ENCODE results near the gene HAND1.

Gene HAND1

DNA sequence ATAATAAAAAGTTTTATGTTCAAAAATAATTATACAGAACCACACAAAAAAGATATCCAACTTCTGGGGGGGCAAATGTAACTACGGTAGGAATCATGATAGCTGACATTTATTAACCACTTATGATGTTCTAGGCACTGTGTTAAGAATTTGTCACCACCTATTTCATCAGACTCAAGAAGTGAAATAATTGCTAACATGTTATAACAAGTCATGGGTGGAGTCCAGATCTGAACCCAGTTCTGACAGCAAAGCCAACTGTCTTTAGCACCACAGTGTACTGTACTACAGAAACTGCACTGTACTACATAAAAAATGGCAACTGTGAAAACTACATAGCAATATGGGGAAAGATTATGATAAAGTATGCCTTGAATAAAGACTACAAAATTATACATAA is 35.2 kb downstream of the HAND1 start:
- TF ChIP-seq, protein P1, sequence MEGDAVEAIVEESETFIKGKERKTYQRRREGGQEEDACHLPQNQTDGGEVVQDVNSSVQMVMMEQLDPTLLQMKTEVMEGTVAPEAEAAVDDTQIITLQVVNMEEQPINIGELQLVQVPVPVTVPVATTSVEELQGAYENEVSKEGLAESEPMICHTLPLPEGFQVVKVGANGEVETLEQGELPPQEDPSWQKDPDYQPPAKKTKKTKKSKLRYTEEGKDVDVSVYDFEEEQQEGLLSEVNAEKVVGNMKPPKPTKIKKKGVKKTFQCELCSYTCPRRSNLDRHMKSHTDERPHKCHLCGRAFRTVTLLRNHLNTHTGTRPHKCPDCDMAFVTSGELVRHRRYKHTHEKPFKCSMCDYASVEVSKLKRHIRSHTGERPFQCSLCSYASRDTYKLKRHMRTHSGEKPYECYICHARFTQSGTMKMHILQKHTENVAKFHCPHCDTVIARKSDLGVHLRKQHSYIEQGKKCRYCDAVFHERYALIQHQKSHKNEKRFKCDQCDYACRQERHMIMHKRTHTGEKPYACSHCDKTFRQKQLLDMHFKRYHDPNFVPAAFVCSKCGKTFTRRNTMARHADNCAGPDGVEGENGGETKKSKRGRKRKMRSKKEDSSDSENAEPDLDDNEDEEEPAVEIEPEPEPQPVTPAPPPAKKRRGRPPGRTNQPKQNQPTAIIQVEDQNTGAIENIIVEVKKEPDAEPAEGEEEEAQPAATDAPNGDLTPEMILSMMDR (IDR thresholded peaks at IDR 0.05): no peak
- no peaks in the 10 kb centered on the region for H3K9me3 ChIP-seq
- no peak overlapping the region for H3K4me3 ChIP-seq (ENCODE audit: low read depth in 1 of 2, low read length in 1 of 2)
- no peaks in the 10 kb centered on the region for H3K27me3 ChIP-seq
- H3K27ac ChIP-seq: no peak overlapping the region
- peaks cover 51% of the 10 kb centered on the region for H3K36me3 ChIP-seq
- peaks cover 25 to 28% of the 10 kb centered on the region in 2 experiments for H3K4me1 ChIP-seq (ENCODE audit: control insufficient read depth in 1 of 2, insufficient read depth in 1 of 2, low read depth in 1 of 2, low read length in 1 of 2)

GRCh38 chr5:154440540-154440939 is 37.5 kb downstream of the HAND1 start:
- H3K27me3 ChIP-seq: no peaks in the 10 kb centered on the region

DNA sequence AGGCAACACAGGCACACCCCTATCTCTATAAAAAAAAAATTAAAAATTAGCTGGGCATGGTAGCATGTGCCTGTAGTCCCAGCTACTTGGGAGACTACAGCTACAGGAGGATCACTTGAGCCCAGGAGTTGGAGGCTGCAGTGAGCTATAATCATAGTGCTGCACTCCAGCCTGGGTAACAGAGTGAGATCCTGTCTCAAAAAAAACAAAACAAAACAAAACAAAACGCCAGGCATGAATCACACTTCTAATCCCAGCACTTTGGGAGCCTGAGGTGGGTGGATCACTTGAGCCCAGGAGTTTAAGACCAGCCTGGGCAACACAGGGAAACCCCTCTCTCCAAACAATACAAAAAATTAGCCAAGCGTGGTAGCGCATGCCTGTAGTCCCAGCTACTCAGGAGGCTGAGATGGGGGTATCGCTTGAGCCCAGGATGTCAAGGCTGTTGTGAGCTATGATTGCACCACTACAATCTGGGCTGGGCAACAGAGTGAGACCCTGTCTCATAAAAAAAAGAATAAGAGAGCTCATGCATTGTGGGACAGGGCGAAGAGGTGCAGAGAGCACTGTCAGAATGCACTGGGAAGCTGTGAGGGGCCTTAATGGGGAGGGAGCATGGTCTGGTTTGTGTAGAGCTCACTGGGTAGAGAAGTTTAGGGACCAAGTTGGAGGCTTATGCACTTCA is 40.6 kb downstream of the HAND1 start:
- no peaks in the 10 kb centered on the region for H3K9me3 ChIP-seq
- TF ChIP-seq, protein P1 (IDR thresholded peaks at IDR 0.05): no peak
- no peak overlapping the region for H3K27ac ChIP-seq
- H3K4me3 ChIP-seq (ENCODE audit: low read depth in 1 of 2, low read length in 1 of 2): no peak overlapping the region
- no peaks in the 10 kb centered on the region for H3K4me1 ChIP-seq (ENCODE audit: control insufficient read depth in 1 of 2, insufficient read depth in 1 of 2, low read depth in 1 of 2, low read length in 1 of 2)
- H3K27me3 ChIP-seq: no peaks in the 10 kb centered on the region
- H3K36me3 ChIP-seq: peaks cover 84% of the 10 kb centered on the region

More at GRCh38 chr5:154440540-154440939, 37.5 kb downstream of the HAND1 start:
- H3K4me1 ChIP-seq (ENCODE audit: control insufficient read depth in 1 of 2, insufficient read depth in 1 of 2, low read depth in 1 of 2, low read length in 1 of 2): peaks cover 13 to 17% of the 10 kb centered on the region in 2 experiments
- H3K4me3 ChIP-seq (ENCODE audit: low read depth in 1 of 2, low read length in 1 of 2): no peak overlapping the region
- H3K27ac ChIP-seq: no peak overlapping the region
- H3K9me3 ChIP-seq: no peaks in the 10 kb centered on the region
- TF ChIP-seq, protein P1 (IDR thresholded peaks at IDR 0.05): no peak
- H3K36me3 ChIP-seq: peaks cover 72% of the 10 kb centered on the region

- H3K9me3 ChIP-seq: no peaks in the 10 kb centered on the region
- H3K27me3 ChIP-seq: no peaks in the 10 kb centered on the region
- no peak overlapping the region for H3K27ac ChIP-seq
- no peaks in the 10 kb centered on the region for H3K4me1 ChIP-seq (ENCODE audit: control insufficient read depth in 1 of 2, insufficient read depth in 1 of 2, low read depth in 1 of 2, low read length in 1 of 2)
- H3K36me3 ChIP-seq: peaks cover 67% of the 10 kb centered on the region
- H3K4me3 ChIP-seq (ENCODE audit: low read depth in 1 of 2, low read length in 1 of 2): no peak overlapping the region
- TF ChIP-seq, protein P1 (IDR thresholded peaks at IDR 0.05): no peak
Measured at GRCh38 chr5:154435226-154435625, 42.8 kb downstream of the HAND1 start.

DNA sequence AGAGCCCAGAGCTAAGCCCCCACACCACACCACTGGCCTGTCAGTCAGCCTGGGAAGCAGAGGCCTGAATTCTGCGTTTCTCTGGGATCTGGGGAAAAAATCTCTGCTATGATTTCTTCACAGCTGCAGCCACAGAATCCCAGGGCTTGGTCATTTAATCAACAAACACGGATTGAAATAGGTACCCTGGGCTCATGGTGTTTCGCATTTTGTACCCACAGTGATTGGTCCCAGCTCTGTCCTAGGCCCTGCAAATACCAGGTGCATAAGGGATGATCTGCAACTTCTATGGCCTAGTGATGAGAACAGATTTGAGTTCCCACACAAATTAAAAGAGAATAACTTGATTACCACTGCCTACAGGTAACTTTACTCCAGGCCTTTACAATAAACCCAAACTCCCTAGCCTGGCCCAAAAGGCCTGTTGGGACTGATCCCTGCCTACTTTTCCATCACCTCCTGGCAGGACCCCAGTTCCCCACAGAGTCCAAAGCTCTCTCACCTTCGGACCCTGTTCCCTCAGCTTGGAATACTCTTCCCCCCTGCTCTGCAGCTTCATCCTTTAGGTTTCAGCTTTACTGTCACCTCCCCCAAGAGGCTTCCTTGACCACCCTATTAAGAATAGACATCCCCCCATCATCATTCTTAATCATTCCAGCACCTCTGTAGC is 46.9 kb downstream of the HAND1 start:
- H3K36me3 ChIP-seq: peaks cover 28% of the 10 kb centered on the region
- H3K27me3 ChIP-seq: no peaks in the 10 kb centered on the region
- H3K4me1 ChIP-seq (ENCODE audit: control insufficient read depth in 1 of 2, insufficient read depth in 1 of 2, low read depth in 1 of 2, low read length in 1 of 2): no peaks in the 10 kb centered on the region
- no peaks in the 10 kb centered on the region for H3K9me3 ChIP-seq
- no peak overlapping the region for H3K4me3 ChIP-seq (ENCODE audit: low read depth in 1 of 2, low read length in 1 of 2)
- H3K27ac ChIP-seq: no peak overlapping the region
- TF ChIP-seq, protein P1 (IDR thresholded peaks at IDR 0.05): no peak

Measured in neutrophil (primary cell).